ENCODE data around the gene MDK.

Gene MDK

DNA sequence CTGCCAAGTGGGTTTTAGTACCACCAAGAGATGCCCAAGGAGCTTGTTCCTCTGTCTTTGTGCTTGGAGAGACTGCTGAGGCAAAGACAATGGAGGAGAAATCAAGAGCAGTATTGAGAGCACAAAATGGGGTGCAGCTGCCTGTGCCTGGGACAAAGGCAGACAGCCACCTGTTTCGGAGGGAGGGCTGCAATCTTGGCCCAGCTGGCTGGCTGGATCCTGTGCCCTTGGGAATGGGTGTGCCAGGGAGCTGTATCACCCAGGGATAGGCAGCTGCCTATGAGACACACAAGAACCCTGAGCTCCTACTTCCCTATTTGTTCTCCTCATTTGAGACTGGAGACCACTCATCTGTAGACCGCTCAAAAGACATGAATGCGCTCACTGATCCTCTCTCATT lies 33.4 kb downstream of the MDK start:
- DNase-seq (ENCODE audit: low read depth), result no peak
- H3K4me3 ChIP-seq (ENCODE audit: control insufficient read depth, low read depth, low read length), result no peak overlapping the region
- no peak for TF ChIP-seq CTCF (conservative IDR thresholded peaks at IDR 0.05; ENCODE audit: control insufficient read depth, insufficient read depth, low read depth, low read length)

- no peak for DNase-seq (ENCODE audit: low read depth)
- TF ChIP-seq CTCF (conservative IDR thresholded peaks at IDR 0.05; ENCODE audit: control insufficient read depth, insufficient read depth, low read depth, low read length), result no peak
- H3K4me3 ChIP-seq (ENCODE audit: control insufficient read depth, low read depth, low read length), result no peak overlapping the region
These were observed 36.2 kb downstream of the MDK start for GRCh38 chr11:46417711-46418110.

- no peak for TF ChIP-seq CTCF (conservative IDR thresholded peaks at IDR 0.05; ENCODE audit: control insufficient read depth, insufficient read depth, low read depth, low read length)
- no peak for DNase-seq (ENCODE audit: low read depth)
These were observed 37.3 kb downstream of the MDK start for GRCh38 chr11:46418751-46419150.

DNA sequence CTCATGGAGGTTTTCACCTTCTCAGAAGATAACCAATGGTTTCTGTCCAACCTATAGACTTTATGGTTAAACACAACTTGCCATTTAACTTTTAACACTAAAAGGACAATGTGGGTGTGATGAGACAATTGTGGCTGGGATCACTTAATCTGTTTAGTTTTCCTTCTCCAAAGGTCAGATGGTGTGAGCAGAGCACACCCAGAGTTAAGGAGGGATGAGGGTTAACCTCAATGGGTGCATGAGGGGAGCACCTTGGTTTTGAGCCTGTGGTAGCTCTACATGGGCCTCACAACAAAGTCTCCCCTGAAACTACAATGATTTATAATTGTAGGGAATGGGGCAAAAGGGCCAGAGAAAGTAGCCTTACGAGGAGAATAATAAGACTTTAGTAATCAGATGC lies 39.0 kb downstream of the MDK start:
- no peak for TF ChIP-seq CTCF (conservative IDR thresholded peaks at IDR 0.05; ENCODE audit: control insufficient read depth, insufficient read depth, low read depth, low read length)
- DNase-seq (ENCODE audit: low read depth), result no peak
- no peak overlapping the region for H3K4me3 ChIP-seq (ENCODE audit: control insufficient read depth, low read depth, low read length)

More at GRCh38 chr11:46418751-46419150, 37.3 kb downstream of the MDK start:
- no peak overlapping the region for H3K4me3 ChIP-seq (ENCODE audit: control insufficient read depth, low read depth, low read length)

DNA sequence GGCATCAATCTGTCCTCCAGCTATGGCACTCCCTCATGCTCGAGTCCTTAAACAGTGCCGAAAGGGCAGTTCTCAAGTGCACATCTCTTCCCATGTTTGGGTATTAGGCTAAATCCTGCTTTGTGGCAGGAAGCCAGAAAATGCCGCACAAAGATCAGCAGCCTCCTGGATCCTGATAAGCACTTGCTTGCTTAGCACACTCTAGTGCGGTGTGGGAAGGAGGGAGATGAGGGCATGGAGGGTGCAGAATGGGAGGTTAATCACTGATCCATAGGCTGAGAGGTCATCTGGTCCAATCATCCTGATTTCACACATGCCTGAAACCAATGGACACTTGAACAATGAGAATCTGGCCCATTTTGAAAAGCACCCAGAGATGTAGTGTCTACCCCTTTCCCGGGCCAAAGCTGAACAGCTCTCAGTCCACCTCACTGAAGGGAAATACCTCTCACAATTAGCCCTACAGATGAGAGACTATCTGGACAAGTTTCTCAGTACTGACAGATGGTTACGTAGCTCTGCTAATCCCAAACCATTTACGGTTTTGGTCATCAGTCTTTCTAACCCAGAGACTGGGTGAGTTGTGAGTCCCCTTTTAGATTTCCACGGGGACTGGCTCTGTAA lies 39.9 kb downstream of the MDK start:
- no peak for TF ChIP-seq CTCF (conservative IDR thresholded peaks at IDR 0.05; ENCODE audit: control insufficient read depth, insufficient read depth, low read depth, low read length)
- no peak for DNase-seq (ENCODE audit: low read depth)
- H3K4me3 ChIP-seq (ENCODE audit: control insufficient read depth, low read depth, low read length), result no peak overlapping the region

DNA sequence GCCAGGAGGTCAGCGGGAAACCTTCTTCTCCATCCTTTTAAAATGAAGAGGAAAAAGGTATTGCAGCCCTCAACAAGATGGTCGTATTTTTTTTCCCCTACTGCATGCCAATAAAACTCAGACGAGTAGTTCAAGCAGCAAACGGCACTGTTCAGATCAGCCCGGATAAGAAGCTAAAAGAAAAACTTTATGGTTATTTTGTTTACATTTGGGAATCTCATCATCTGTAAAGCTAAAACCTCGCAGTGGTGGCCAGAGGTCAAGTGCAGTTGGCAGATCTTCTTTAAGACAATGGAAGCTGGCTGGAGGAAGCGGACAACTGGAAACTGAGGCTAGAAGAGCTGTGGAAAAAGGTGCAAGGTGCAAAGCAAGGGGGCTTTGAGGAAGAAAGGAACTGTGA lies 41.1 kb downstream of the MDK start:
- H3K4me3 ChIP-seq (ENCODE audit: control insufficient read depth, low read depth, low read length), result no peak overlapping the region
- DNase-seq (ENCODE audit: low read depth), result no peak
- no peak for TF ChIP-seq CTCF (conservative IDR thresholded peaks at IDR 0.05; ENCODE audit: control insufficient read depth, insufficient read depth, low read depth, low read length)

All from fibroblast of mammary gland (primary cell).